ENCODE data around the gene PCDHB14.
"Not testable (repeated sequence)": the region's sequence is repeated elsewhere in the genome, so short reads cannot be mapped to it uniquely, and the experiment has no call there.

PCDHB14 gene

DNA sequence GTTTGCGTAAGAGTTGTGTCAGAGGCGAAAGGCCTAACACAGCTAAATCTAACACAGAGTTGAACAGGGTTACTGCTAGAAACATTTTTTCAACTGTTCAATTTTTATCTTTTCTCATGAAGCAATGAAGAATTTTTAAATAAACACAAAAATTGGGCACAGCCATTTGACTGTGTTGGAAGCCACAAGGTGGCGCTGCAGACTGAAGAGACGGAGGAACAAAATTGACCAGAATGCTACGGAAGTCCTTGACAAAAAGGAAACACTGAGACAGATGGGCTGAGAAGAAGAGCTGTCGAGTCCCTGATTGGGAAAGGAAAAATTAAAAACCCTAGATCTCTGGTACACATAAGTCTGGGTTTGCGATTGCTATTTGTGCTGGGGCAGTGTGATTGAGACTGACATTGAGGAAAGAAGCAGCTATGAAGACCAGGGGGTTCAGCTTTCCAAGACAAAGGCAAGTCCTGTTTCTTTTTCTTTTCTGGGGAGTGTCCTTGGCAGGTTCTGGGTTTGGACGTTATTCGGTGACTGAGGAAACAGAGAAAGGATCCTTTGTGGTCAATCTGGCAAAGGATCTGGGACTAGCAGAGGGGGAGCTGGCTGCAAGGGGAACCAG, 36.1 kb upstream of the PCDHB14 start, which contains the start of gene PCDHB9:
Gene PCDHB9 (plus strand): TSS at position 265 of the 616 bp plus-strand sequence. CDS start 158 bp downstream, at position 423.
- no peaks in the 10 kb centered on the region for H3K27me3 ChIP-seq (ENCODE audit: control insufficient read depth in 1 of 2, insufficient read depth in 2 of 2, low read length in 2 of 2)
- H3K27ac ChIP-seq (ENCODE audit: low read depth, low read length) = no peak within 1 kb of the TSS
- peak within 1 kb of the TSS in 1 of 2 donors; percentile 45 for H3K4me3 ChIP-seq (ENCODE audit: low read depth in 1 of 2, low read length in 2 of 2)
- H3K36me3 ChIP-seq (ENCODE audit: control insufficient read depth in 1 of 2, insufficient read depth in 2 of 2, low read length in 2 of 2) = no peaks in the 10 kb centered on the region
- H3K4me1 ChIP-seq (ENCODE audit: control insufficient read depth in 1 of 2, insufficient read depth in 2 of 2, low read length in 2 of 2) = no peaks in the 10 kb centered on the region
- H3K9me3 ChIP-seq (ENCODE audit: control insufficient read depth in 1 of 2, low read length in 2 of 2) = peaks cover 15 to 17% of the 10 kb centered on the region in 2 donors
- no peak within 1 kb of the TSS for H3K9ac ChIP-seq (ENCODE audit: low read depth in 1 of 2, low read length in 2 of 2)

- H3K27ac ChIP-seq (ENCODE audit: low read depth, low read length); H3K9ac ChIP-seq (ENCODE audit: low read depth in 1 of 2, low read length in 2 of 2); H3K36me3 ChIP-seq (ENCODE audit: control insufficient read depth in 1 of 2, insufficient read depth in 2 of 2, low read length in 2 of 2); H3K4me3 ChIP-seq (ENCODE audit: low read depth in 1 of 2, low read length in 2 of 2); H3K4me1 ChIP-seq (ENCODE audit: control insufficient read depth in 1 of 2, insufficient read depth in 2 of 2, low read length in 2 of 2); H3K27me3 ChIP-seq (ENCODE audit: control insufficient read depth in 1 of 2, insufficient read depth in 2 of 2, low read length in 2 of 2): not testable (repeated sequence)
- peaks cover 10 to 15% of the 10 kb centered on the region in 2 donors for H3K9me3 ChIP-seq (ENCODE audit: control insufficient read depth in 1 of 2, low read length in 2 of 2)
These were observed 34.5 kb upstream of the PCDHB14 start for GRCh38 chr5:141188682-141189081.

DNA sequence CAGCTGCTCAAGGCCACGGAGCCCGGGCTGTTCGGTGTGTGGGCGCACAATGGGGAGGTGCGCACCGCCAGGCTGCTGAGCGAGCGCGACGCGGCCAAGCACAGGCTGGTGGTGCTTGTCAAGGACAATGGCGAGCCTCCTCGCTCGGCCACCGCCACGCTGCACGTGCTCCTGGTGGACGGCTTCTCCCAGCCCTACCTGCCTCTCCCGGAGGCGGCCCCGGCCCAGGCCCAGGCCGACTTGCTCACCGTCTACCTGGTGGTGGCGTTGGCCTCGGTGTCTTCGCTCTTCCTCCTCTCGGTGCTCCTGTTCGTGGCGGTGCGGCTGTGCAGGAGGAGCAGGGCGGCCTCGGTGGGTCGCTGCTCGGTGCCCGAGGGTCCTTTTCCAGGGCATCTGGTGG, 34.0 kb upstream of the PCDHB14 start:
- peaks cover 11 to 14% of the 10 kb centered on the region in 2 donors for H3K9me3 ChIP-seq (ENCODE audit: control insufficient read depth in 1 of 2, low read length in 2 of 2)
- not testable (repeated sequence) for H3K4me3 ChIP-seq (ENCODE audit: low read depth in 1 of 2, low read length in 2 of 2); H3K9ac ChIP-seq (ENCODE audit: low read depth in 1 of 2, low read length in 2 of 2); H3K27ac ChIP-seq (ENCODE audit: low read depth, low read length); H3K36me3 ChIP-seq (ENCODE audit: control insufficient read depth in 1 of 2, insufficient read depth in 2 of 2, low read length in 2 of 2); H3K4me1 ChIP-seq (ENCODE audit: control insufficient read depth in 1 of 2, insufficient read depth in 2 of 2, low read length in 2 of 2); H3K27me3 ChIP-seq (ENCODE audit: control insufficient read depth in 1 of 2, insufficient read depth in 2 of 2, low read length in 2 of 2)

- Histone ChIP-seq H3K4me3 (ENCODE audit: low read depth in 1 of 2, low read length in 2 of 2) (no peak within 1 kb of the TSS), H3K4me1 (ENCODE audit: control insufficient read depth in 1 of 2, insufficient read depth in 2 of 2, low read length in 2 of 2) (no peaks in the 10 kb centered on the region), H3K27me3 (ENCODE audit: control insufficient read depth in 1 of 2, insufficient read depth in 2 of 2, low read length in 2 of 2) (no peaks in the 10 kb centered on the region), H3K9ac (ENCODE audit: low read depth in 1 of 2, low read length in 2 of 2) (no peak within 1 kb of the TSS), H3K9me3 (ENCODE audit: control insufficient read depth in 1 of 2, low read length in 2 of 2) (peaks cover 13 to 14% of the 10 kb centered on the region in 2 donors), H3K27ac (ENCODE audit: low read depth, low read length) (no peak within 1 kb of the TSS), H3K36me3 (ENCODE audit: control insufficient read depth in 1 of 2, insufficient read depth in 2 of 2, low read length in 2 of 2) (no peaks in the 10 kb centered on the region)
These were observed 30.9 kb upstream of the PCDHB14 start, which contains the start of gene PCDHB10 for GRCh38 chr5:141192110-141192725. PCDHB10 (plus strand) TSS chr5:141192353; CDS start chr5:141192553, 200 bp downstream.

DNA sequence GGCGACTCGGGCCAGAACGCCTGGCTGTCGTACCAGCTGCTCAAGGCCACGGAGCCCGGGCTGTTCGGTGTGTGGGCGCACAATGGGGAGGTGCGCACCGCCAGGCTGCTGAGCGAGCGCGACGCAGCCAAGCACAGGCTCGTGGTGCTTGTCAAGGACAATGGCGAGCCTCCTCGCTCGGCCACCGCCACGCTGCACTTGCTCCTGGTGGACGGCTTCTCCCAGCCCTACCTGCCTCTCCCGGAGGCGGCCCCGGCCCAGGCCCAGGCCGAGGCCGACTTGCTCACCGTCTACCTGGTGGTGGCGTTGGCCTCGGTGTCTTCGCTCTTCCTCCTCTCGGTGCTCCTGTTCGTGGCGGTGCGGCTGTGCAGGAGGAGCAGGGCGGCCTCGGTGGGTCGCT, 28.8 kb upstream of the PCDHB14 start:
- not testable (repeated sequence) for H3K9ac ChIP-seq (ENCODE audit: low read depth in 1 of 2, low read length in 2 of 2); H3K4me1 ChIP-seq (ENCODE audit: control insufficient read depth in 1 of 2, insufficient read depth in 2 of 2, low read length in 2 of 2); H3K4me3 ChIP-seq (ENCODE audit: low read depth in 1 of 2, low read length in 2 of 2); H3K27me3 ChIP-seq (ENCODE audit: control insufficient read depth in 1 of 2, insufficient read depth in 2 of 2, low read length in 2 of 2); H3K36me3 ChIP-seq (ENCODE audit: control insufficient read depth in 1 of 2, insufficient read depth in 2 of 2, low read length in 2 of 2); H3K27ac ChIP-seq (ENCODE audit: low read depth, low read length)
- peaks cover 7 to 21% of the 10 kb centered on the region in 2 donors for H3K9me3 ChIP-seq (ENCODE audit: control insufficient read depth in 1 of 2, low read length in 2 of 2)

DNA sequence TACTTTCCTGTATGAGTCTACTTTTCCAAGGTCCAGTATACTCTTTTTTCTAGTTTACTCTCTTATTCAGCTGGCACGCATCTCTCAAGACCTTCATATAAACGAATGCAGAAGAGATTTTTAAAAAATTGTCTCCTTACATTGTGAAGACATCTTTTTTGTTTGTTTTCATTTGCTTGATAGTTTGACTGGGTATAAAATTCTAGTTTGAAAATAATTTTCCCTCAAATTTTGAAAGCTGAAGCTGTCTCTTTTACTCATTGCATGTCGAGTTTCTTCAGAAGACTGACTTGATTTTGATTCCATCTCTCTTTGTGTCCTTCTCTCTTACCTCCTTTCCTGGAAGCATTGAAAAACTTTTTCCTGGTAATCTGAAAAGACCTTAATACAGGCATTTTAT, 26.8 kb upstream of the PCDHB14 start:
- H3K4me3 ChIP-seq (ENCODE audit: low read depth in 1 of 2, low read length in 2 of 2) = no peak overlapping the region
- no peaks in the 10 kb centered on the region for H3K27me3 ChIP-seq (ENCODE audit: control insufficient read depth in 1 of 2, insufficient read depth in 2 of 2, low read length in 2 of 2)
- no peaks in the 10 kb centered on the region for H3K4me1 ChIP-seq (ENCODE audit: control insufficient read depth in 1 of 2, insufficient read depth in 2 of 2, low read length in 2 of 2)
- H3K9ac ChIP-seq (ENCODE audit: low read depth in 1 of 2, low read length in 2 of 2) = no peak overlapping the region
- peaks cover 11 to 34% of the 10 kb centered on the region in 2 donors for H3K9me3 ChIP-seq (ENCODE audit: control insufficient read depth in 1 of 2, low read length in 2 of 2)
- H3K36me3 ChIP-seq (ENCODE audit: control insufficient read depth in 1 of 2, insufficient read depth in 2 of 2, low read length in 2 of 2) = no peaks in the 10 kb centered on the region
- H3K27ac ChIP-seq (ENCODE audit: low read depth, low read length) = no peak overlapping the region

DNA sequence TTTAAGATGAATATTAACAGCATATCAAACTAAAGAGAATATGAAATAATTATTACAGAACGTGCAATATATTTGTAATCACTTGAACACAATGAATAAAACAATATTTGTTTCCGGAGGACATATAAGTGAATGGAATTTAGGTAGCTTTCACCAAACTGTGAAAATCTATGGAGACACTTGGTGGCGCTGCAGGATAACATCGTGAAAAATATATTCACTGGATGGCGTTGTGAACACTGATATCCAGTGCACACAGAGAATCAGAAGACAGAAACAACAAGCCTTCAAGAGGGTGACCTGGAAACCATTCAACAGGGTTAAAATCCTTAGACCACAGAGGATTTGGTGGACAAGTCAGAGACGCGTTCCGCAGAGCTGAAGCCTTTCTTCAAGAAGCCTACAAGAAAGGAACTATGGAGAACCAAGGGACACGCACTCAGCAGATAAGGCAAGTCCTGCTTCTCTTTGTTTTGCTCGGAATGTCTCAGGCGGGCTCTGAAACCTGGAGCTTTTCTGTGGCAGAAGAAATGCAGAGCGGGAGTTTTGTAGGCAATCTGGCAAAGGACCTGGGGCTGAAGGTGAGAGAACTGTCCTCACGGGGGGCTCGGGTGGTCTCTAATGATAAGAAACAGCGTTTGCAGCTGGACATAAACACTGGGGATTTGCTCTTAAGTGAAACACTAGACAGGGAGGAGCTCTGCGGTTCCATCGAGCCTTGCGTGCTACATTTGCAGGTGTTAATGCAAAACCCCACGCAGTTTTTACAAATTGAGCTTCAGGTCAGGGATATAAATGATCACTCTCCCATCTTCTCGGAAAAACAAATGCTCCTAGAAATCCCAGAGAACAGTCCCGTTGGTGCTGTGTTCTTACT, 23.5 kb upstream of the PCDHB14 start, which contains the start of gene PCDHB11:
Gene PCDHB11 (plus strand): TSS at position 269 of the 877 bp plus-strand sequence. CDS start 148 bp downstream, at position 417.
- Histone ChIP-seq H3K27me3 (ENCODE audit: control insufficient read depth in 1 of 2, insufficient read depth in 2 of 2, low read length in 2 of 2) (no peaks in the 10 kb centered on the region), H3K4me3 (ENCODE audit: low read depth in 1 of 2, low read length in 2 of 2) (peak within 1 kb of the TSS in 1 of 2 donors; percentile 12), H3K27ac (ENCODE audit: low read depth, low read length) (no peak within 1 kb of the TSS), H3K9me3 (ENCODE audit: control insufficient read depth in 1 of 2, low read length in 2 of 2) (peaks cover 5 to 30% of the 10 kb centered on the region in 2 donors), H3K9ac (ENCODE audit: low read depth in 1 of 2, low read length in 2 of 2) (no peak within 1 kb of the TSS), H3K36me3 (ENCODE audit: control insufficient read depth in 1 of 2, insufficient read depth in 2 of 2, low read length in 2 of 2) (no peaks in the 10 kb centered on the region), H3K4me1 (ENCODE audit: control insufficient read depth in 1 of 2, insufficient read depth in 2 of 2, low read length in 2 of 2) (no peaks in the 10 kb centered on the region)

DNA sequence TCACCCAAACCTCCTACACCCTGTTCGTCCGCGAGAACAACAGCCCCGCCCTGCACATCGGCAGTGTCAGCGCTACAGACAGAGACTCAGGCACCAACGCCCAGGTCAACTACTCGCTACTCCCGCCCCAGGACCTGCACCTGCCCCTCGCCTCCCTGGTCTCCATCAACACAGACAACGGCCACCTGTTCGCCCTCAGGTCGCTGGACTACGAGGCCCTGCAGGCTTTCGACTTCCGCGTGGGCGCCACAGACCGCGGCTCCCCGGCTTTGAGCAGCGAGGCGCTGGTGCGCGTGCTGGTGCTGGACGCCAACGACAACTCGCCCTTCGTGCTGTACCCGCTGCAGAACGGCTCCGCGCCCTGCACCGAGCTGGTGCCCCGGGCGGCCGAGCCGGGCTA, 22.0 kb upstream of the PCDHB14 start:
- H3K9me3 ChIP-seq (ENCODE audit: control insufficient read depth in 1 of 2, low read length in 2 of 2) = peaks cover 5 to 29% of the 10 kb centered on the region in 2 donors
- H3K27me3 ChIP-seq (ENCODE audit: control insufficient read depth in 1 of 2, insufficient read depth in 2 of 2, low read length in 2 of 2); H3K27ac ChIP-seq (ENCODE audit: low read depth, low read length); H3K9ac ChIP-seq (ENCODE audit: low read depth in 1 of 2, low read length in 2 of 2); H3K36me3 ChIP-seq (ENCODE audit: control insufficient read depth in 1 of 2, insufficient read depth in 2 of 2, low read length in 2 of 2); H3K4me3 ChIP-seq (ENCODE audit: low read depth in 1 of 2, low read length in 2 of 2); H3K4me1 ChIP-seq (ENCODE audit: control insufficient read depth in 1 of 2, insufficient read depth in 2 of 2, low read length in 2 of 2): not testable (repeated sequence)

- H3K9ac ChIP-seq (ENCODE audit: low read depth in 1 of 2, low read length in 2 of 2); H3K4me3 ChIP-seq (ENCODE audit: low read depth in 1 of 2, low read length in 2 of 2); H3K4me1 ChIP-seq (ENCODE audit: control insufficient read depth in 1 of 2, insufficient read depth in 2 of 2, low read length in 2 of 2); H3K27ac ChIP-seq (ENCODE audit: low read depth, low read length); H3K36me3 ChIP-seq (ENCODE audit: control insufficient read depth in 1 of 2, insufficient read depth in 2 of 2, low read length in 2 of 2); H3K27me3 ChIP-seq (ENCODE audit: control insufficient read depth in 1 of 2, insufficient read depth in 2 of 2, low read length in 2 of 2): not testable (repeated sequence)
- H3K9me3 ChIP-seq (ENCODE audit: control insufficient read depth in 1 of 2, low read length in 2 of 2) = peaks cover 5 to 24% of the 10 kb centered on the region in 2 donors
These were observed 21.5 kb upstream of the PCDHB14 start for GRCh38 chr5:141201646-141202045.

DNA sequence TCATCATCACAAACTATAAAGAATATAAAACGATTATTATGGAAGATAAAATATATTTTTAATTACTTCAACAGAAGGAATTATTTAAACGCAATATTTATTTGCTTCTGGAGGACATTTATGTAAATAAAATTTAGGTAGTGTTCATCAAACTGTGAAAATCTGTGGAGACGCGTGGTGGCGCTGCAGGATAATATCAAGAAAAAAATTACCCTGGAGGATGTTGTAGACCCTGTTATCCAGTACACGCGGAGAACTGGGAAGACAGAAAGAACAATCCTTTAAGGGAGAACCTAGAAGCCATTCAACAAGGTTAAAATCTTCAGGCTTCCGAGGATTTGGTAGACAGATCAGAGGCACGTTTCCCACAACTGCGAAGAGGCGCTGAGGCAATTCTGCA, 14.7 kb upstream of the PCDHB14 start, which contains the start of gene PCDHB12:
Gene PCDHB12 (plus strand): TSS at position 242 of the 400 bp plus-strand sequence. CDS start 189 bp downstream, outside the sequence.
- H3K27ac ChIP-seq (ENCODE audit: low read depth, low read length) = no peak within 1 kb of the TSS
- H3K9me3 ChIP-seq (ENCODE audit: control insufficient read depth in 1 of 2, low read length in 2 of 2) = peaks cover 4 to 8% of the 10 kb centered on the region in 2 donors
- H3K4me1 ChIP-seq (ENCODE audit: control insufficient read depth in 1 of 2, insufficient read depth in 2 of 2, low read length in 2 of 2) = no peaks in the 10 kb centered on the region
- no peaks in the 10 kb centered on the region for H3K36me3 ChIP-seq (ENCODE audit: control insufficient read depth in 1 of 2, insufficient read depth in 2 of 2, low read length in 2 of 2)
- no peak within 1 kb of the TSS for H3K9ac ChIP-seq (ENCODE audit: low read depth in 1 of 2, low read length in 2 of 2)
- no peaks in the 10 kb centered on the region for H3K27me3 ChIP-seq (ENCODE audit: control insufficient read depth in 1 of 2, insufficient read depth in 2 of 2, low read length in 2 of 2)
- peak within 1 kb of the TSS in 1 of 2 donors; percentile 34 for H3K4me3 ChIP-seq (ENCODE audit: low read depth in 1 of 2, low read length in 2 of 2)
